22Rv1 (cell line): ENCODE data around the gene NEK4.

ENCODE experiments used
- CTCF ChIP-seq: fragments of 450-650 bp; IDR thresholded peaks from 2 replicates; pipeline ENCODE4 v1.5.1; 2017; ENCODE audit warnings: mild to moderate bottlenecking
- ZFX ChIP-seq: fragments of 450-650 bp; IDR thresholded peaks from 2 replicates; pipeline ENCODE4 v1.6.1; 2017; ENCODE audit warnings: antibody characterized with exemption, borderline replicate concordance

- TF ChIP-seq CTCF (no peak), ZFX (no peak)
Measured at GRCh38 chr3:52792961-52793695, 22.4 kb upstream of the NEK4 start.
